ENCODE data around the gene KIAA1671.

The KIAA1671 gene

GRCh38 chr22:24925586-24926427, 26.7 kb upstream of the KIAA1671 start:
- Histone ChIP-seq H3K9me3 (ENCODE audit: insufficient read depth, low read depth, low read length) (no peaks in the 10 kb centered on the region), H3K4me2 (ENCODE audit: low read depth, low read length, poor library complexity, severe bottlenecking) (no peak overlapping the region), H3K9ac (ENCODE audit: low read depth, low read length, poor library complexity, severe bottlenecking) (no peak overlapping the region), H3K27me3 (ENCODE audit: insufficient read depth, low read length, poor library complexity, severe bottlenecking) (no peaks in the 10 kb centered on the region), H3K36me3 (ENCODE audit: insufficient read depth, low read length) (no peaks in the 10 kb centered on the region), H3K9me2 (replicated peaks; ENCODE audit: low read depth, low read length) (no peaks in the 10 kb centered on the region), H3K4me3 (ENCODE audit: low read length, poor library complexity, severe bottlenecking) (no peak overlapping the region), H2AFZ (ENCODE audit: low read length) (no peak overlapping the region), H4K20me1 (ENCODE audit: insufficient read depth, low read length, poor library complexity, severe bottlenecking) (no peaks in the 10 kb centered on the region), H3K79me2 (ENCODE audit: insufficient read depth, low read length) (no peaks in the 10 kb centered on the region), H3F3A (ENCODE audit: low read depth) (no peaks in the 10 kb centered on the region), H3K4me1 (ENCODE audit: insufficient read depth, low read length, poor library complexity, severe bottlenecking) (no peaks in the 10 kb centered on the region)
- no peak for TF ChIP-seq EZH2phosphoT487 (IDR thresholded peaks at IDR 0.05; ENCODE audit: borderline replicate concordance)
- no peak for TF ChIP-seq CTCF (conservative IDR thresholded peaks at IDR 0.05; ENCODE audit: low read length)

GRCh38 chr22:24926428-24926725, 26.1 kb upstream of the KIAA1671 start:
- no peak overlapping the region for H3K9ac ChIP-seq (ENCODE audit: low read depth, low read length, poor library complexity, severe bottlenecking)
- H3K9me3 ChIP-seq (ENCODE audit: insufficient read depth, low read depth, low read length), result no peaks in the 10 kb centered on the region
- H3F3A ChIP-seq (ENCODE audit: low read depth), result no peaks in the 10 kb centered on the region
- H4K20me1 ChIP-seq (ENCODE audit: insufficient read depth, low read length, poor library complexity, severe bottlenecking), result no peaks in the 10 kb centered on the region
- no peaks in the 10 kb centered on the region for H3K27me3 ChIP-seq (ENCODE audit: insufficient read depth, low read length, poor library complexity, severe bottlenecking)
- TF ChIP-seq CTCF (conservative IDR thresholded peaks at IDR 0.05; ENCODE audit: low read length) (no peak), EZH2phosphoT487 (IDR thresholded peaks at IDR 0.05; ENCODE audit: borderline replicate concordance) (no peak)
- H3K36me3 ChIP-seq (ENCODE audit: insufficient read depth, low read length), result no peaks in the 10 kb centered on the region
- H2AFZ ChIP-seq (ENCODE audit: low read length), result no peak overlapping the region
- no peaks in the 10 kb centered on the region for H3K79me2 ChIP-seq (ENCODE audit: insufficient read depth, low read length)
- no peaks in the 10 kb centered on the region for H3K4me1 ChIP-seq (ENCODE audit: insufficient read depth, low read length, poor library complexity, severe bottlenecking)
- no peak overlapping the region for H3K4me2 ChIP-seq (ENCODE audit: low read depth, low read length, poor library complexity, severe bottlenecking)
- H3K4me3 ChIP-seq (ENCODE audit: low read length, poor library complexity, severe bottlenecking), result no peak overlapping the region
- no peaks in the 10 kb centered on the region for H3K9me2 ChIP-seq (replicated peaks; ENCODE audit: low read depth, low read length)

GRCh38 chr22:24926849-24927579, 25.5 kb upstream of the KIAA1671 start:
- Histone ChIP-seq H3K79me2 (ENCODE audit: insufficient read depth, low read length) (no peaks in the 10 kb centered on the region), H3K4me2 (ENCODE audit: low read depth, low read length, poor library complexity, severe bottlenecking) (no peak overlapping the region), H2AFZ (ENCODE audit: low read length) (peak overlapping the region; percentile 67; the same call in 1 of the 2 replicates), H3K9me2 (replicated peaks; ENCODE audit: low read depth, low read length) (no peaks in the 10 kb centered on the region), H4K20me1 (ENCODE audit: insufficient read depth, low read length, poor library complexity, severe bottlenecking) (no peaks in the 10 kb centered on the region), H3K36me3 (ENCODE audit: insufficient read depth, low read length) (no peaks in the 10 kb centered on the region), H3K4me1 (ENCODE audit: insufficient read depth, low read length, poor library complexity, severe bottlenecking) (no peaks in the 10 kb centered on the region), H3K9me3 (ENCODE audit: insufficient read depth, low read depth, low read length) (no peaks in the 10 kb centered on the region), H3K27me3 (ENCODE audit: insufficient read depth, low read length, poor library complexity, severe bottlenecking) (no peaks in the 10 kb centered on the region), H3F3A (ENCODE audit: low read depth) (no peaks in the 10 kb centered on the region), H3K4me3 (ENCODE audit: low read length, poor library complexity, severe bottlenecking) (no peak overlapping the region), H3K9ac (ENCODE audit: low read depth, low read length, poor library complexity, severe bottlenecking) (no peak overlapping the region)
- TF ChIP-seq EZH2phosphoT487 (IDR thresholded peaks at IDR 0.05; ENCODE audit: borderline replicate concordance), result no peak
- no peak for TF ChIP-seq CTCF (conservative IDR thresholded peaks at IDR 0.05; ENCODE audit: low read length)

All from Loucy (cell line).